Right lobe of liver (tissue), 6 donors: Measurements from ENCODE around the gene ZFP28. TPM values are rescaled to one million over a fixed set of nuclear protein-coding genes. Genes with fewer than 3 reads are reported as not detected.

Source experiments
- ATAC-seq, 4 donors: fragments of 200-7000 bp; cut with Tn5 transposase; one replicate each; pipeline ENCODE4 v1.9.1; 2020; ENCODE audit warnings: mild to moderate bottlenecking in 4 of 4, moderate library complexity in 4 of 4
- DNase-seq, 3 donors: peaks; one replicate each; pipeline ENCODE4 v3.0.0-alpha.2; 2020
- H3K27ac ChIP-seq, 3 donors: fragments of 200-600 bp; one replicate each; pipeline ENCODE4 v1.8.0; 2022
- H3K27me3 ChIP-seq, 2 donors: fragments of 200-600 bp; one replicate each; pipeline ENCODE4 v1.8.0; 2022
- H3K36me3 ChIP-seq, 4 donors: fragments of 200-600 bp; sonication (generic) in 1 of 4; one replicate each; pipeline versions ENCODE4 v1.5.1 to v1.8.0; 2017 to 2022; ENCODE audit warnings: control low read depth in 1 of 4
- H3K4me1 ChIP-seq, 4 donors: fragments of 200-600 bp; sonication (generic) in 1 of 4; one replicate each; pipeline versions ENCODE4 v1.5.1 to v1.8.0; 2017 to 2022; ENCODE audit warnings: control low read depth in 1 of 4
- H3K4me3 ChIP-seq, 3 donors: fragments of 200-600 bp; one replicate each; pipeline ENCODE4 v1.8.0; 2022
- H3K9me3 ChIP-seq, 4 donors: fragments of 200-600 bp; sonication (generic) in 1 of 4; one replicate each; pipeline versions ENCODE4 v1.5.1 to v1.8.0; 2017 to 2022; ENCODE audit warnings: control low read depth in 1 of 4
- CTCF ChIP-seq, 4 donors: fragments of 200-600 bp in 3 of 4; fragments of 450-650 bp in 1 of 4; IDR thresholded peaks; one replicate each; pipeline versions ENCODE4 v1.5.1 to v1.8.0; 2016 to 2022; ENCODE audit warnings: antibody characterized with exemption in 4 of 4, mild to moderate bottlenecking in 2 of 4
- POLR2A ChIP-seq: fragments of 450-650 bp; IDR thresholded peaks from one replicate; pipeline ENCODE4 v1.6.1; 2017; ENCODE audit warnings: antibody characterized with exemption, mild to moderate bottlenecking
- WGBS: methylation state at CpG from one replicate; pipeline ENCODE4 v1.1.6; 2018; ENCODE audit warnings: low coverage, low lambda C conversion rate; ENCODE audit not compliant: insufficient coverage; ENCODE audit errors: missing lambda C conversion rate; 5-methylcytosine and 5-hydroxymethylcytosine counted together
- intact Hi-C, 2 donors: fragments of 100-400 bp; cut with DNase I; formaldehyde crosslinking; loops; one replicate each; pipeline versions ENCODE4 v1.11.2 to v1.14.1; 2022
- long read RNA-seq: library from polyadenylated mRNA; unstranded; transcript quantifications from one replicate; pipeline ENCODE4 v2.0.0, GENCODE V29; 2019
- total RNA-seq, 6 experiments: library from RNA; depleted of rRNA in 2 of 6; stranded (reverse); fragments of >200 nt in 2 of 6; fragmentation: NEBNext Ultra II Directional in 3 of 6; extraction: Animal tissue kit (Norgen Biotek cat#: 25700) in 3 of 6; gene quantifications; one replicate each; pipeline versions ENCODE4 v1.1.0 to v1.2.4, GENCODE V29; 2016 to 2023
- donor health status: DM: no; HTN: yes; CAD: no.
- donor health status: DM: no; HTN: no; CAD: no.
- donor health status: DM: no; HTN: no; CAD: no.
- donor health status: DM: no; HTN: yes; CAD: no.
- donor health status: DM: no; HTN: yes; CAD: no.

ZFP28 gene
- 1 to 10 TPM in 1 of 6 experiments, under 1 TPM in 5; 0.53 to 2.6 (median 0.77) TPM for total RNA-seq
- long read RNA-seq: 0 reads

GRCh38 chr19:56538761-56539263 is at the start of gene ZFP28:
Gene ZFP28 (plus strand): TSS chr19:56538948. CDS start chr19:56539019, 71 bp downstream.
- no peaks in the 10 kb centered on the region for H3K27me3 ChIP-seq
- peak within 1 kb of the TSS; percentile 47 to 80 (median 75) for H3K27ac ChIP-seq
- ATAC-seq (peak; percentile 73 to 82 (median 79)), DNase-seq (peak; percentile 67 to 76 (median 75))
- peaks cover 0 to 2% (median 0%) of the 10 kb centered on the region in 4 donors for H3K36me3 ChIP-seq
- H3K9me3 ChIP-seq: peaks cover 0 to 24% (median 0%) of the 10 kb centered on the region in 4 donors
- intact Hi-C loops: no loop called here
- peak within 1 kb of the TSS; percentile 42 to 56 (median 45) for H3K4me3 ChIP-seq
- WGBS: 14% methylated on average over 12 of the region's 65 CpGs
- H3K4me1 ChIP-seq: no peaks in the 10 kb centered on the region
- TF ChIP-seq POLR2A (no peak), CTCF (IDR thresholded peaks at IDR 0.05) (no peak)

- Histone ChIP-seq H3K4me1 (no peaks in the 10 kb centered on the region), H3K27ac (no peak overlapping the region), H3K4me3 (no peak overlapping the region), H3K36me3 (no peaks in the 10 kb centered on the region), H3K9me3 (peaks cover 0 to 21% (median 2%) of the 10 kb centered on the region in 4 donors), H3K27me3 (no peaks in the 10 kb centered on the region)
- ATAC-seq (no peak), DNase-seq (no peak)
- no peak for TF ChIP-seq CTCF (IDR thresholded peaks at IDR 0.05)
- TF ChIP-seq POLR2A: no peak
- intact Hi-C loops: no loop called here
- 85% methylated on average over 3 of the region's 3 CpGs for WGBS
Observed at GRCh38 chr19:56491399-56491798, 47.3 kb upstream of the ZFP28 start.

- intact Hi-C loops: no loop called here
- H3K36me3 ChIP-seq: no peaks in the 10 kb centered on the region
- H3K27me3 ChIP-seq: no peaks in the 10 kb centered on the region
- H3K4me3 ChIP-seq: no peak overlapping the region
- peaks cover 0 to 4% (median 0%) of the 10 kb centered on the region in 4 donors for H3K4me1 ChIP-seq
- peaks cover 0 to 15% (median 1%) of the 10 kb centered on the region in 4 donors for H3K9me3 ChIP-seq
- no peak for ATAC-seq
- WGBS: 78% methylated on average over 2 of the region's 2 CpGs
- H3K27ac ChIP-seq: no peak overlapping the region
- no peak for DNase-seq
- TF ChIP-seq POLR2A (no peak), CTCF (IDR thresholded peaks at IDR 0.05) (no peak)
Observed at GRCh38 chr19:56504581-56504980, 34.2 kb upstream of the ZFP28 start.

- H3K4me3 ChIP-seq: peak within 1 kb of the TSS; percentile 53 to 73 (median 58)
Observed at GRCh38 chr19:56507446-56508289, 31.1 kb upstream of the ZFP28 start, which contains the start of gene ZNF471. Gene ZNF471 (plus strand): TSS chr19:56507855. CDS start chr19:56511572, 3,717 bp downstream.

More at GRCh38 chr19:56507446-56508289, 31.1 kb upstream of the ZFP28 start, which contains the start of gene ZNF471:
- Histone ChIP-seq H3K4me1 (peaks cover 0 to 4% (median 0%) of the 10 kb centered on the region in 4 donors), H3K27ac (peak within 1 kb of the TSS; percentile 88 to 96 (median 94)), H3K36me3 (no peaks in the 10 kb centered on the region), H3K9me3 (peaks cover 0 to 24% (median 2%) of the 10 kb centered on the region in 4 donors), H3K27me3 (no peaks in the 10 kb centered on the region)
- ATAC-seq (peak; percentile 100), DNase-seq (peak; percentile 96 to 99 (median 98))
- intact Hi-C loops: no loop called here
- WGBS: 5% methylated on average over 23 of the region's 74 CpGs
- TF ChIP-seq CTCF (IDR thresholded peaks at IDR 0.05) (no peak), POLR2A (no peak)
